ENCODE data around the gene RPS6KA5.
A peak's percentile ranks its signal among the peaks of the same experiment; 100 is the strongest.

The RPS6KA5 gene

DNA sequence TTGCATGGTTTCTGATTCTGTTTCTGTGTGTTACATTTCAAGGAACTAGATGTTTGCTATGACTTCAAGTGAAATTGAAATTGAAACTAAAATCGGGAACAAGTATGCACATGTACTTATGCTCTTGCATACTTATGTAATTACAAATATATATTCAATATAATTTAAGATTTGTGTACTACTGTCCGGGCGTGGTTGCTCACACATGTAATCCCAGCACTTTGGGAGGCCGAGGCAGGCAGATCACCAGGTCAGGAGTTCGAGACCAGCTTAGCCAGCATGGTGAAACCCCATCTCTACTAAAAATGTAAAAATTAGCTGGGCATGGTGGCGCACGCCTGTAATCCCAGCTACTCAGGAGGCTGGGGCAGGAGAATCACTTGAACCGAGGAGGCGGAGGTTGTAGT lies 37.8 kb downstream of the RPS6KA5 start:
- peak; percentile 18 for DNase-seq

DNA sequence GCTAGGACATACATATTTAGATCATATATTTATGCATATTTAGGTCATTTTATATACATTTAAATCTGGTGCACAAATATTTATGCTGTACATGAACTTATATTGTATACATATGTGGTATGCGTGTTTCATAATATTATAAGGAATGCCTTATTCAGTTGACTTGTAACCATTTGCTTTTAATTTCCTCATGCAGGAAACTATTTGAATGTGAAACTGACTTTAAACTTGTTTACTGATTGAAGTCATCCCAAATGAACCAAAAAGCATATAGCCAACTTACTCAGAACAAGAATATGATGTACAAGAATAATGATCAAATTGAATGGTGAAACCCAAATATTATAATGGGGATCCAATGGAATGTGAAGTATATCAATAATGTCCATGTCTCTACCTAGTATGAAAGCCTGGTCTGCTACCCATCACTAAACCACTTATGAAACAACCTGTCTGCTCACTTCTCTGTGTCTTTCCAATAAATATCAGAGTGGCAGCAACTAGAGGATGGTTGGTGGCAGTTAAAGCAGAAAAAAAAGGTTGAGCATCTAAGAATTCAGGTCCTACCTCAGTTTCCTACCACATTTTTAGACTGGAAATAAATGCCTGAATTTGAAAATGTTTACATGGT lies 38.3 kb downstream of the RPS6KA5 start:
- DNase-seq: no peak

DNA sequence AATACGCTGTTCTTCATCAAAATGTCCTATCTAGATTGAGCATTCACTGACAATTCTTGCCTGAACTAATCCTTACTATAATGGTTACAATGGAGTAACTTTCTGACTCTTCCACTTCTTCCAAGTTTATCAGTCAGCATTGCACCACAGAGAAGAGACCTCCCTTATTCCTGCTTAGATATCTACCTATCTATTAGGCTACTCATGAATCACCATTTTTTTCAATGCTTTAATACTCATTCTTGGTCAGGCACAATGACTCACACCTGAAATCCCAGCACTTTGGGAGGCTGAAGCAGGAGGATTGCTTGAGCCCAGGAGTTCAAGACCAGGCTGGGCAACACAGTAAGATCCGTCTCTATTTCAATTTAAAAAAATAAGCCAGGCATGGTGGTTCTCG lies 39.3 kb downstream of the RPS6KA5 start:
- no peak for DNase-seq

DNA sequence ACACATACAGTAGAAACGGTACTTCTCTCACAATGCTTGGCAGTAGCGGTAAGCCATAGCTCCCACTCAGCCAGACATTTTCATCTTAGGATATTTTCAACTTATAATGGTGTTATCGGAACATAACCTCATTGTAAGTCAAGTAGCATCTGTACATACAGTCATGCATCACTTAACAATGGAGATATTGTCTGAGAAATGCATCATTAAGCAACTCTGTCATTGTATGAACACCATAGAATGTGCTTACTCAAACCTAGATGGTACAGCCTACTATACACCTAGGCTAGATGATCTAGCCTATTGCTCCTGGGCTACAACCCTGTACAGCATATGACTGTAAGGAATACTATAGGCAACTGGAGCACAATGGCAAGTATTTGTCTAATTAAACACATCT lies 40.8 kb downstream of the RPS6KA5 start:
- no peak for DNase-seq

DNA sequence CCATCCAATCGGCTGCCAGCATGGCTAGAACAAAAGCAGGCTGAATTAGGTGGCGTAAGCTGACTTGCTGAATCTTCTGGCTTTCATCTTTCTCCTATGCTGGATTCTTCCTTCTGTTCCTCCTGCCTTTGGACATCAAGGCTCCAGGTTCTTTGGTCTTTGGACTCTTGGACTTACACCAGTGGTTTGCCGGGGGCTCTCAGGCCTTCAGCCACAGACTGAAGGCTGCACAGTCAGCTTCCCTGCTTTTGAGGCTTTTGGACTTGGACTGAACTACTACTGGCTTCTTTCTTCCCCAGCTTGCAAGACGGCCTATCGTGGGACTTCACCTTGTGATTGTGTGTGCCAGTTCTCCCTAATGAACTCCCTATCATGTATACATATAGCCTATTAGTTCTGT lies 42.0 kb downstream of the RPS6KA5 start:
- no peak for DNase-seq

DNA sequence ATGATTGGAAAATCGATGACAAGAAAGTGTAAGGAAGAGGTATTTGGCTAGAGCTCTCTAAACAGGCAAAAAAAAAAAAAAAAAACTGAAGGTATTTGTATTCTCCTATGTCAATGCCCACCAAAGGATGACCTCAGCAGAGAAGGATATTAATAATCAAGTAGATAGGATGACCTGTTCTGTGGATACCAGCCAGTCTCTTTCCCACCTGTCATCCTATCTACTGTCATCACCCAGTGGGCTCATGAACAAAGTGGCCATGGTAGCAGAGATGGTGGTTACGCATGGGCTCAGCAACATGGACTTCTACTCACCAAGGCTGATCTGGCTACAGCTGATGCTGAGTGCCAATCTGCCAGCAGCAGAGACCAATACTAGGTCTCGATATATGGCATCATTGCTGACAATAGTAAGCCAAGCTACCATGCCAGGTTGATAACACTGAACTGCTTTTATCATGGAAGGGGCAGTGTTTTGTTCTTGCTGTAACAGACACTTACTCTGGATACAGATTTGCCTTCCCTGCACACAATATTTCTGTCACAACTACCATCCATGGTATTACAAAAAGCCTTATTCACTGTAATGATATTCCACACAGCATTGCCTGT lies 43.5 kb downstream of the RPS6KA5 start:
- no peak for DNase-seq

DNA sequence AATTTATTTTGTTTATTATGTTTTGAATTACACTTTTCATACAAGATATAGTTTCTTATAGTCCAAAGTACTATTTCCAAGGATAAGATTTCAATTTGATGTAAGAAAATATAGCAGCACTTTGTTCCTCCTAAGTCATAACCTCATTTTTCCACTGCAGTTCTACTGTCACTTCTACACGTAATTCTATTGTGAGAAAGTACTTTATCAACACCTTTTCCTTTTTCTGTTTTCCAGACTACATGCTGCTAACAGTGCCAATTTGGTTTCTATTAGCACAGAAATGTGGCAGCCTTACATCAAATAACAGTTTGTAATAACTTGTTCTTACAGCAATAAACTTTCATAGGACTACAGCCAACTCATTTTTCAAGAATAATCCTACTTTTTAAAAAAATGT lies 45.0 kb downstream of the RPS6KA5 start:
- no peak for DNase-seq

DNA sequence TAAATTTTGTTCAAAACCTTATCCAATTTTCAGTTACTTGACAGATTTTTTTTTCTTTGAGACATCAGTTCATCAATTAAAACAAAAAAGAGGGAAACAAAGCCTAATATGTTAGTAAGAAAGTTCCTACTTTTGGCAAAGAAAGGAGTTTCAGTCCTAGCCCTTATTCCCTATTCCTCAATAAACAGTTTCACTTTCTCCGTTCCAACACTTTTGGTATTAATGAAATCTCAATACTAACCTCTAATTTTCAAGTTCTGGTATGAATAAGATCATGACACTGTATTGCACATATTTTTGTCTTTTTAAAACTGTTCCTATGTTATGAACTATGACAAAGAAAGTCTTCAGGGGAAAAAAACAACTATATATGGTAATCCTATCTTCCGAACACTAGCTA lies 48.4 kb downstream of the RPS6KA5 start:
- no peak for DNase-seq

DNA sequence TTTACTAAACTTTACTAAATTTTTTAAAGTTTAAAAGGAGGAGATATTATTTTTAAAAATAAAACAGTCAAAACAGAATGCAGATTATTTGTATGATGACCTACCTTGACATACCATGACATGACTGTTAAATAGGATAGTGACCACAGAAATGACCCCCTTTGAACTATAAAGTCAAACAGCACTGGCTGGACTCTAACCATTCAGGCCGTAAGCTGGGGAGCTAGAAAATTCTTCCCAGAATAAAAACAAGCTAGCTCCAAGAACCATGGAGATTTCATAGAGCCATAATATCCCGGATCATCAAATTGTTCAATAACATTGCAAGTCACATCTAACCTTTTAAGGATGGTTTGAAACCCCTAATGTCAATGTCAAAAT lies 50.3 kb downstream of the RPS6KA5 start:
- no peak for DNase-seq

DNA sequence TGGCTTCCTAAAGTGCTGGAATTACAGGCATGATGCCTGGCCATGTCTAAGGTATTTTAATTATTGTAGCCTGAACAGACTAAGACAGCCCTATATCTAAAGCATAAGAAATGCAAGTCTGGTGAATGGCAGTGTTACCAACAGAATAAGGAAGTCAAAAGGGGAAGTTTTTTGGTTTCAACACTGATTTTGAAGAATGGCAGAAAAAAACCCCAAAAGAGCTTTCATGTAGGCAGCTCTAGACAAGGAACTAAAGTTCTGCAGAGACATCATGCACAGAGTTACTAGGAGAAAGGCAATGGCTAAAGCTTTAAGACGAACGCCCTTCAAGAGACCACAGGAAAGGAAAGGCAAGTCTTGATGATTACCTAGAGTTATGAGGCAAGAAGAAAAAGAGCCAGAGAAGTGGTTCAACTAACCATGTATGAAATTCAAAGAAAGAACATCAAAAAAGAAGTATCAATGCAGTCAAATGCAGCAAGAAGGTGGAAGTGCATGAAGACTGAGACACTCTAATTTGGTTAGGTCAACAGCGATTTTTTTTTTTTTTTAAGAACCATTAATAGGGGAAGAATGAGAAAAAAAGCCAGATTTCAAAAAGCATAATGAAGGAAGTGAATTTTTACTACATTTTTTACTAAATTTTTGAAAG lies 50.8 kb downstream of the RPS6KA5 start:
- no peak for DNase-seq

DNA sequence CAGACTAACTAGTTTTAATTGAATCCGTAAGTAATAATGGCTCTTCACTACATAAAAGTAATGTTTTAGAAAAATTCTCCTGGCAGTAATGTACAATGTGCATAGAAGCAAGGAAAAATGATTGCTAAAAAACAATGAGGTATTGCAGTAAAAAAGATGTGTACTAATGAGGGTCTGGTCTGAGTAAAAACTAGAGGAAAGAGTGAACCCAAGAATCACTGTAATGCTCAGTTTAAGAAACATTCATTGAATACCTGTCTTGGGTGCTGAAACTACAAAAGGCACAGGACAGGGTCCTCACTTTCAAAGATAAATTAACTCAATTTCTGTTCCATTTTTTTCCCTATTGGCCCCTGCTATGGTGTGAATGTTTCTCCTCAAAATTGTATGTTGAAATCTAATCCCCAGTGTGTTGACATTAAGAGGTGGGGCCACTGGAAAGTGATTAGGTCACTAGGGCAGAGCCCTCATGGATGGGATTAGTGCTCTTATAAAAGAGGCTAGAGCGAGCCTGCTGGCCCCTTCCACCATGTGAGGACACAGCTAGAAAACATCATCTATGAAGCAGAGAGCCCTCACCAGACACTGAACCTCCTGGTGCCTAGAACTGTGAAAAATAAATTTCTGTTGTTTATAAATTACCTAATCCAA lies 51.6 kb downstream of the RPS6KA5 start:
- DNase-seq: peak; percentile 18

DNA sequence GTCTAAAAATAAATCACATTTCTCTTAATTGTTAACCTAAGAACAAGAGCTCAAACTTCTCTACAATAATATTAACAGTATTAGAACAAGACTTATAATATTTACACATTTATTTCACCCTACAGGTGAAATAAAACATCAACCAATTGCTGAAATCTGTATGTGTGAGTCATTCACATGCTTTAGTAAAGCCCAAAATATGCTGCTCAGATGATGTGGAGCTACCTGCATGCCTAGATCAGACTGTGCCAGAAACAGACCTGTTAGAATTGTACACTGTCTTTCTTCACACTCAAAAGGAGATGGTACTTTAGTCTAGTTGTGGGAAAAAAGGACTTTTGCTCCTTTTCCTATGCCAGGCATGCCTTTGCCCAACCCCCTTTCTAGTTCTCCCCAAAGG lies 54.7 kb downstream of the RPS6KA5 start:
- DNase-seq: no peak

DNA sequence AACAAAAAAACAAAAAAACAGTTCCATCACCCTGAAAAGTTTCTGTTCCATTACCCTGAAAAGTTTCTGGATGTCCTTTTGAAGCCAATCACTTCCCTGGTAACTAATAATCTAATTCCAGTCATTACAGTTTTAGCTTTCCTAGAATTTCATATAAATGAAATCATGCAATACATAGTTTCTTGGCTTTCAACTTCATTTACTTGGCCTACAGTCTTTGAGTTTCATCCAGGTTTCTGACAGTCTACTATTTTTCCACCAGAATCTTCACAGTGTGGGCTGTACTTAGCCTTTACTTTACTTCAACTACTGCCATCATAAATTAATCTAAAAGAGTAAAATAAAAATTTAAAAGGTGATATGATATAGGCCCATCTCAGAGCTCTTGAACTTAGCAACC lies 55.5 kb downstream of the RPS6KA5 start:
- DNase-seq: no peak

DNA sequence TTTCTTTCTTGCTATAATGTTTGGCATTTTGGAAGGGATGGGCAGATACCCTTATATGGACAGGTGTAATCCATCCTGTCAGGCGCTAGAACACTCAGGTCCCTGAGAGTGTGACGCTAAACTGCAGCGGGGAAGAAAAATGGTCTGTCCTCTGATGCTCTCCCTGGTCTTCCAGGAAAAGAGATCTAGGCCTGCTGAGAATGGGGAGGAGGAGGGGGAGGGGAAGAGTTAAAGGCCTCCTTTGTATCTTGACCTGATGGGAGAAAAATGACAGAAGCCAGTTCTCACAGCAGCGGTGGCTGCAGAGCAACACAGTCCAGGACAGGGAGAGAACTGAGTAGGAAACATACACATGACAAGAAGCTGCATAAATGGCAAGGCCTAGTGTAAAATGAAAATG lies 61.1 kb downstream of the RPS6KA5 start:
- no peak for DNase-seq

DNA sequence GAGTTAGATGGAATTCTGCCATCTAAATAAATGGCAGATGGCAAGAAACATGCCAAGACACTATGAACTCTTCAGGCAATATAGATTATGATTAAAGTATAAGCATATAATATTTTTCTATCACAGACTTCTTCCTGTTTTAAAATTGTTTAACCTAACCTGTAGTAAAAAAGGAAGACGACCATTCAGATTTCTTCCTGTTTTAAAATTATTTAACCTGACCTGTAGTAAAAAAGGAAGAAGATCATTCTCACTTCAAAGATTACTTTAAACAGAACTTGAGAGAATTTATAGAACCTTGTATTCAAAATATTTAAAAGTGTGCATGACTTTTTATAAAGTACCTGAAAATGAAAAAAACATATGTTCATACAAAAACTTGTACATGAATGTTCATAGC lies 63.5 kb downstream of the RPS6KA5 start:
- no peak for DNase-seq

DNA sequence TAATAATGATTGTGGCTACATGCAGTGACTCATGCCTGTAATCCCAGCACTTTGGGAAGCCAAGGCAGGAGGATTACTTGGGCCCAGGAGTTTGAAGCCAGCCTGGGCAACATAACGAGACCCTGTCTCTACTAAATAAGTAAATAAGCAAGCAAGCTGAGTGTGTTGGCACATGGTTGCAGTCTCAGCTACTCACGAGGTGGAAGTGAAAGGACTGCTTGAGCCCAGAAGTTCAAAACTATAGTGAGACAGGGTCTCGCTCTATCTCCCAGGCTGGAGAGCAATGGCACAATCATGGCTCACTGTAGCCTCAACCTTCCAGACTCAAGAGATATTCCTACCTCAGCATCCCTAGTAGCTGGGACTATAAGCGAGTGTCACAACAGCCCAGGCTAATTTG lies 64.7 kb downstream of the RPS6KA5 start:
- no peak for DNase-seq

DNA sequence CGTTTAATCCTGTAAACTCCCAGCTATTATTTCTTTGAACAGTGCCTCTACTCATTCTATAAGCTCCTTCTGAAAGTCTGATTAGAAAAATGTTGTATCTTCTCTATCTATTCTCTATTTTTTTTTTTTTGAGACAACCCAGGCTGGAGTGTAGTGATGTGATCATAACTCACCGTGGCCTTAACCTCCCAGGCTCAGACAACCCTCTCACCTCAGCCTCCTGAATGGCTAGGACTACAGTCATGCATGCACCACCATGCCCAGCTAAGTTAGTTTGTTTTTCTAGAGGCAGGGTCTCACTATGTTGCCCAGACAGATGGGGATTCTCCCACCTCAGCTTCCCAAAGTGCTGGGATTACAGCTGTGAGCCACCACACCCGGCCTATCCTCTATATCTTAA lies 66.6 kb downstream of the RPS6KA5 start:
- no peak for DNase-seq

DNA sequence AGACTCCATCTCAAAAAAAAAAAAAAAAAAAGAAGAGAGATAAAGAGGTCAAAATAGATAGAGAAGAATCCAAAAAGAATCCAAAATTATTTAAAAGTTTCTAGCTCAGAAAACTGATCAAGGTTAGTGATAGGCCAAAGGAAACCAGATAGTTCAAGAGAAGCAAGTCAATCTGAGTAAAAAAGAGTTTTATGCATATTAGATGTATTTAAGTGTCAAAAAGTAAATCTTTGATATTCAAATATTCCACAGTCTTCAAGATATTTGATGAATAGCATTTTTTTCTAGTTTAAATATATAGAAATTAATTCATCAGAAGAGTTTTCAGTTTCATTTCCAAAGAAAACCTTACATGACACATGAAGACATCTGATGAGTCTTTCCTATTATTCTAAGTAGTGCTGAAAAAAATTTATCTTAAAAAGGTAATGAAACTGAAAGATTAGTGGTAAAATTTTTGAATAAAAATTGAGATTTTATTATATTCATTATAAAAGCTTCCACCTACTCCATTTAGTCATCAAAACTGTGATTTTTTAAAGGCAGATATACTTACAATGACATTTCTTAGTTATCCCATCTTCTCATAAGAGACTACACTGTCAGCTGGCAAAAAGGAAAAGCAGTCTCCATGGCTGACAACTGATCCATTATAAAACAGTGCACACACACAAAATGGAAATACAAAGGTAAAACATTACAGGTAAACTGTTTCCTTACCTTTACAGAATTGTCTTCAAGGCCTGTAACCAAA lies 68.6 kb downstream of the RPS6KA5 start:
- DNase-seq: no peak

DNA sequence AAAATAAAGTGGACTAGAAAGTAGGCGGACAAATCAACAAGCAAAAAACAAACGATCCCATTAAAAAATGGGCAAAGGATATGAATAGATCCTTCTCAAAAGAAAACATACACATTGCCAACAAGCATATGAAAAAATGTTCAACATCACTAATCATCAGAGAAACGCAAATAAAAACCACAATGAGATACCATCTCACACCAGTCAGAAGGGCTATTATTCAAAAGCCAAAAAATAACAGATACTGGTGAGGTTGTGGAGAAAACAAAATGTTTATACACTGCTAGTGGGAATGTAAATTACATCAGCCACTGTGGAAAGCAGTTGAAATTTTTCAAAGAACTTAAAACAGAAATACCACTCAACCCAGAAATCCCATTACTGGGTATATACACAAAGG lies 70.3 kb downstream of the RPS6KA5 start:
- no peak for DNase-seq

DNA sequence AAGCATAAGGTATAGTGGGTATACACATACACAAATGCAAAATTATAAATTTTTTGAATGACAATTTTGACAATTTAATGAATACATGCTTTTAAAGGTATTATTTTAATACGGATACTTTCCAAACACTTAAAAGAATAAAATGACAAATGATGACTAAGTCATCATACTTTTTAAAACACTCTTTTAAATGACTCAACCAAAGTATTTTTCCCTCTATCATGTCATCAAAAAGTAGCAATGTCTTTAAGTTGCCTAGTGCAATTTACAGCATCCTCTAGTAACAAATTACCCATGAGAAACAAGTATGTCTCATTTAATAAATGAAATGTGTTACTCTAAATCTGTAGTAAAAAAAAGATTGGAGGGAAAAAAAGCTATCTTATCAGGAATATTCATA lies 73.3 kb downstream of the RPS6KA5 start:
- DNase-seq: no peak

DNA sequence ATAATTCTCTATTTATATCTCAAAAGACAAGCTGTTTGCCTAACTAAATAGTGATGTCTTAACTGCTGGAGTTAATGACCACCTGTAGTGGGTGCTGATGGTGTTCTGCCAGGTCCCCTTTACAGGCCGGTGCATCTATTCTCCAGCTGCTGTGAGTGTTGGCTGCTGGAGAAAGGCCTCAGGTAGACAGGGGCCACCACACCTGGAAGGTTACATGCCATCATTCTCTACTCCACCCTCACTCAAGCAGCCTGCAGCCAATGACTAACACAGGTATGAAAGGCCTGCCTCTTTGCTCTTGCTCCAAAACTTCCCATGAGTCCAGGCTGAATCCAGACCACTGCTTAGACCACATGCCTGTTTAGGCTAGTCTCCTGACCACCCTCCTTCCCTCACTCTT lies 73.9 kb downstream of the RPS6KA5 start:
- DNase-seq: no peak

DNA sequence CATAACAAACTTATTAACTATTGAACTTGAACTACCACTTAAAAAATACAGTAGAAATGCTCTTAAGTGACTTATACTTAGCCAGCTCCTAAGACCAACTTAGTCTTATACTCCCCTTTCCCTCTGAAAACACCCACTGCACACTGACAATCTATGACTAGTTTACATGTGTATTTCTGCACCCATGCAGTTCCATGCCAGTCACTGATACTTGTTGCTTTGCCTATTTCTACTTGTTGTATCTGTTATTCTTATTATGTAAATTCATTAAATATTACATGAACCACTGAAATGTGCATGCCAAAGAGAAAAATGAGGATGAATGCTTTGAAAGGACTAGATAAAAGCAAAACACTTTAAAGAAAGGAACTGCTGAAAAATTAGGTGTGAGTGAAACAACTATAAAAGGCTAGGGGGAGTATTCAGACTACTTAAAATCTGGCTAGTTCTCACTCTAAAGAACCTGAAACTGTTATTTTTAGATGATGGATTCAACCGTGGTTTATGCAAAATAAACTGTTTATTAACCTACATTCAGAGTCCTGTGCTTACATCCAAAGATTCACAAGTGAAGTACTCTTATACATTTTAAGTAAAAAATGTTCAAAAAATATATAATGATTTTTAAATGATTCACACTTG lies 74.7 kb downstream of the RPS6KA5 start:
- DNase-seq: no peak

DNA sequence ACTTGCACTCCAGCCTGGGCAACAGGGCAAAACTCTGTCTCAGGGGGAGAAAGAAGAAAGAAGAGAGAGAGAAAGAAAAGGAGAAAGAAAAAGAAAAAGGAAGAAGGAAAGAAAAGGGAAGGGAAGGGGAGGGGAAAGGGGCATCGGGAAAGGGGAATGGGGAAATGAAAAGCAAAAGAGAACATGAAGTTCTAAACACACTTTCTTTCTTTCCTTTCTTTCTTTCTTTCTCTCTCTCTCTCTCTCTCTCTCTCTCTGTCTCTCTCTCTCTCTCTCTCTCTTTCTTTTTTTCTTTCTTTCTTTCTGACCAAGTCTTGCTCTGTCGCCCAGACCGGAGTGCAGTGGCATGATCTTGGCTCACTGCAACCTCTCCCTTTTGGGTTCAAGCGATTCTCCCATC lies 76.9 kb downstream of the RPS6KA5 start:
- DNase-seq: no peak
